Iris pigment epithelial cell (primary cell): ENCODE data around the gene FAM227B.
"Not testable (repeated sequence)": the region's sequence is repeated elsewhere in the genome, so short reads cannot be mapped to it uniquely, and the experiment has no call there.

Experiments used
- DNase-seq: peaks from one replicate; pipeline ENCODE4 v3.0.0-alpha.2; 2011; ENCODE audit warnings: low read depth

FAM227B gene

GRCh38 chr15:49620658-49621368 is at the start of gene FAM227B, which contains the start of gene DTWD1:
Gene FAM227B, minus strand, starts transcription at chr15:49620818. Its CDS starts 5,647 bp downstream, at chr15:49615171.
Gene DTWD1, plus strand, starts transcription at chr15:49621048. Its CDS starts 4,120 bp downstream, at chr15:49625168.
- DNase-seq, result peak; percentile 100

- DNase-seq, result no peak
Measured at GRCh38 chr15:49669288-49669687, 48.7 kb upstream of the FAM227B start.

- DNase-seq, result not testable (repeated sequence)
Measured at GRCh38 chr15:49666486-49666885, 45.9 kb upstream of the FAM227B start.

- no peak for DNase-seq
Measured at GRCh38 chr15:49664716-49665115, 44.1 kb upstream of the FAM227B start.

- DNase-seq, result no peak
Measured at GRCh38 chr15:49656734-49657133, 36.1 kb upstream of the FAM227B start.

GRCh38 chr15:49652922-49653321 is 32.3 kb upstream of the FAM227B start:
- no peak for DNase-seq

GRCh38 chr15:49650676-49651075 is 30.1 kb upstream of the FAM227B start:
- DNase-seq, result no peak

GRCh38 chr15:49649987-49650386 is 29.4 kb upstream of the FAM227B start:
- DNase-seq, result no peak

- peak; percentile 69 for DNase-seq
Measured at GRCh38 chr15:49646891-49647290, 26.3 kb upstream of the FAM227B start.

GRCh38 chr15:49645941-49646340 is 25.3 kb upstream of the FAM227B start:
- DNase-seq, result peak; percentile 88

- no peak for DNase-seq
Measured at GRCh38 chr15:49645277-49645676, 24.7 kb upstream of the FAM227B start.

GRCh38 chr15:49644364-49644794 is 23.8 kb upstream of the FAM227B start:
- peak; percentile 66 for DNase-seq

GRCh38 chr15:49637857-49638256 is 17.2 kb upstream of the FAM227B start:
- peak; percentile 38 for DNase-seq

GRCh38 chr15:49628379-49628778 is 7.8 kb upstream of the FAM227B start:
- no peak for DNase-seq

GRCh38 chr15:49627407-49627877 is 6.8 kb upstream of the FAM227B start:
- DNase-seq, result peak; percentile 91

- no peak for DNase-seq
Measured at GRCh38 chr15:49625460-49626036, 4.9 kb upstream of the FAM227B start.

- DNase-seq, result peak; percentile 64
Measured at GRCh38 chr15:49624056-49624455, 3.4 kb upstream of the FAM227B start.

GRCh38 chr15:49622561-49622960 is 1.9 kb upstream of the FAM227B start:
- DNase-seq, result peak; percentile 33

GRCh38 chr15:49621887-49622286 is 1.3 kb upstream of the FAM227B start:
- DNase-seq, result peak; percentile 15

- DNase-seq, result peak; percentile 19
Measured at GRCh38 chr15:49621401-49621811, 788 bp upstream of the FAM227B start.

- peak; percentile 65 for DNase-seq
Measured at GRCh38 chr15:49620199-49620598, 419 bp downstream of the FAM227B start.

- no peak for DNase-seq
Measured at GRCh38 chr15:49619226-49619625, 1.4 kb downstream of the FAM227B start.

- DNase-seq, result not testable (repeated sequence)
Measured at GRCh38 chr15:49612240-49612639, 8.4 kb downstream of the FAM227B start.
